Calu3 (cell line): ENCODE measurements around the gene CACNA1S. TPM values are rescaled to one million over a fixed set of nuclear protein-coding genes. Genes with fewer than 3 reads are reported as not detected.
A peak's percentile ranks its signal among the peaks of the same experiment; 100 is the strongest.

Experiments used
- BruUV-seq: library from RNA; stranded (reverse); fragments of 400-500 nt; replicated peaks from 2 replicates; lab custom pipeline; 2021; lab: Mats Ljungman, UMichigan
- CTCF ChIA-PET: fragments of 300-600 bp; sonication (Branson Sonifier 250); formaldehyde crosslinking; loops from one replicate; lab custom pipeline; 2022; ENCODE audit warnings: antibody characterized with exemption; lab: Charles Lee
- DNase-seq: peaks from one replicate; pipeline ENCODE4 v3.0.0; 2022
- H3K27ac Mint-ChIP-seq: one replicate; pipeline ENCODE4 v1.8.0; 2022; ENCODE audit warnings: mixed read lengths; ENCODE audit not compliant: unreplicated experiment
- H3K27me3 Mint-ChIP-seq: one replicate; pipeline ENCODE4 v1.8.0; 2022; ENCODE audit warnings: mixed read lengths; ENCODE audit not compliant: unreplicated experiment
- H3K36me3 Mint-ChIP-seq: one replicate; pipeline ENCODE4 v1.8.0; 2022; ENCODE audit warnings: mild to moderate bottlenecking, moderate library complexity, mixed read lengths; ENCODE audit not compliant: insufficient read depth, unreplicated experiment
- H3K4me1 Mint-ChIP-seq: one replicate; pipeline ENCODE4 v1.8.0; 2022; ENCODE audit warnings: mild to moderate bottlenecking, low read depth, mixed read lengths; ENCODE audit not compliant: unreplicated experiment
- H3K4me3 Mint-ChIP-seq: one replicate; pipeline ENCODE4 v1.8.0; 2022; ENCODE audit warnings: mild to moderate bottlenecking, low read depth, moderate library complexity, mixed read lengths; ENCODE audit not compliant: unreplicated experiment
- H3K9me3 Mint-ChIP-seq: one replicate; pipeline ENCODE4 v1.8.0; 2022; ENCODE audit warnings: low read depth, mixed read lengths; ENCODE audit not compliant: unreplicated experiment
- CTCF ChIP-seq: fragments of 200-600 bp; IDR thresholded peaks from one replicate; pipeline ENCODE4 v1.8.0; 2022; ENCODE audit warnings: antibody characterized with exemption; ENCODE audit not compliant: unreplicated experiment
- intact Hi-C: fragments of 100-400 bp; cut with micrococcal nuclease; formaldehyde crosslinking; loops from one replicate; pipeline ENCODE4 v1.10.0; 2022; ENCODE audit not compliant: unreplicated experiment
- total RNA-seq: library from RNA; stranded (reverse); gene quantifications from 2 replicates; pipeline ENCODE4 v1.2.3, GENCODE V29; 2022

Gene CACNA1S
- total RNA-seq, 1 experiment from 2014 or later, result not detected

GRCh38 chr1:201059871-201060555 is 52.2 kb downstream of the CACNA1S start:
- H3K36me3 Mint-ChIP-seq, result no peaks in the 10 kb centered on the region

DNA sequence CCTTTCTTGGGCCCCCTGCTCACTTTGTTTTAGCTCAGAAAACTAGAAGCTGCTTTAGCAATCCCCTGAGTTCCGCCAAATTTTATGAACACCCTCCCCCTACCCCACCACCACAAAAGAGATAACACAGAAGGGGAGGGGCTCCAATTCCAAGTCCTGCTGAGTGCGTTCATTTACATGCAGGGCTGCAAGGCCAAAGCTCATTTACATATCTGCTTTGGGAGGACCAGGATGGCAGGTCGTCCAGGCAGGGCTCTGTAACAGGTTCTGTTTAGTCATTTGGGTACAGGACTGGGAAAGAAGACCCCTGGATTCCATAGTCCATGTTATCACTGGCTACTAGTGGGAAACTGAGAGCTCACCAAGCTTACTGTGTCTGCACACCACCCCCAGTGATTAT is 52.8 kb downstream of the CACNA1S start:
- Mint-ChIP-seq H3K4me1 (no peaks in the 10 kb centered on the region), H3K9me3 (no peaks in the 10 kb centered on the region), H3K27ac (no peak overlapping the region), H3K4me3 (no peak overlapping the region), H3K27me3 (peaks cover 84% of the 10 kb centered on the region), H3K36me3 (no peaks in the 10 kb centered on the region)
- no peak for TF ChIP-seq CTCF
- intact Hi-C loops, result no loop called here
- no TSS peak for BruUV-seq
- no peak for DNase-seq
- CTCF ChIA-PET, result no interaction called here

More at GRCh38 chr1:201059871-201060555, 52.2 kb downstream of the CACNA1S start:
- H3K4me3 Mint-ChIP-seq, result no peak overlapping the region
- intact Hi-C loops, result no loop called here
- no peak for TF ChIP-seq CTCF
- H3K4me1 Mint-ChIP-seq, result no peaks in the 10 kb centered on the region
- CTCF ChIA-PET, result no interaction called here
- no peaks in the 10 kb centered on the region for H3K9me3 Mint-ChIP-seq
- no peak overlapping the region for H3K27ac Mint-ChIP-seq
- no peak for DNase-seq
- H3K27me3 Mint-ChIP-seq, result peaks cover 84% of the 10 kb centered on the region
- BruUV-seq, result no TSS peak

GRCh38 chr1:201054091-201054543 is 58.1 kb downstream of the CACNA1S start:
- no TSS peak for BruUV-seq
- Mint-ChIP-seq H3K27ac (no peak overlapping the region), H3K9me3 (no peaks in the 10 kb centered on the region), H3K36me3 (no peaks in the 10 kb centered on the region), H3K4me3 (no peak overlapping the region), H3K27me3 (peaks cover 96% of the 10 kb centered on the region), H3K4me1 (no peaks in the 10 kb centered on the region)
- no peak for DNase-seq
- no peak for TF ChIP-seq CTCF
- CTCF ChIA-PET, result no interaction called here
- intact Hi-C loops, result no loop called here

GRCh38 chr1:201053155-201053860 is 58.9 kb downstream of the CACNA1S start:
- TF ChIP-seq CTCF, result peak; percentile 32
- no peaks in the 10 kb centered on the region for H3K4me1 Mint-ChIP-seq
- BruUV-seq, result no TSS peak
- CTCF ChIA-PET, result no interaction called here
- H3K9me3 Mint-ChIP-seq, result no peaks in the 10 kb centered on the region
- H3K4me3 Mint-ChIP-seq, result no peak overlapping the region
- no peaks in the 10 kb centered on the region for H3K36me3 Mint-ChIP-seq
- peak; percentile 20 for DNase-seq
- intact Hi-C loops, result no loop called here
- peaks cover 96% of the 10 kb centered on the region for H3K27me3 Mint-ChIP-seq
- H3K27ac Mint-ChIP-seq, result no peak overlapping the region
